Choroid plexus epithelial cell (primary cell): ENCODE results near the gene DLD.
"Not testable (repeated sequence)": the region's sequence is repeated elsewhere in the genome, so short reads cannot be mapped to it uniquely, and the experiment has no call there.

Source experiments
- DNase-seq: peaks from one replicate; pipeline ENCODE4 v3.0.0-alpha.2; 2010; ENCODE audit warnings: low read depth
- H3K4me3 ChIP-seq: 2 replicates; pipeline ENCODE4 v1.5.1; 2011; ENCODE audit warnings: low read depth, mild to moderate bottlenecking, control low read depth, low read length, moderate library complexity
- TF ChIP-seq, protein P1 (sequence below): conservative IDR thresholded peaks from 2 replicates; pipeline ENCODE4 v1.5.1; 2011; ENCODE audit warnings: low read depth, mild to moderate bottlenecking, control low read depth, inconsistent platforms, low read length, moderate library complexity

The DLD gene

GRCh38 chr7:107914831-107915230, 23.8 kb downstream of the DLD start:
- DNase-seq, result no peak
- TF ChIP-seq, protein P1, sequence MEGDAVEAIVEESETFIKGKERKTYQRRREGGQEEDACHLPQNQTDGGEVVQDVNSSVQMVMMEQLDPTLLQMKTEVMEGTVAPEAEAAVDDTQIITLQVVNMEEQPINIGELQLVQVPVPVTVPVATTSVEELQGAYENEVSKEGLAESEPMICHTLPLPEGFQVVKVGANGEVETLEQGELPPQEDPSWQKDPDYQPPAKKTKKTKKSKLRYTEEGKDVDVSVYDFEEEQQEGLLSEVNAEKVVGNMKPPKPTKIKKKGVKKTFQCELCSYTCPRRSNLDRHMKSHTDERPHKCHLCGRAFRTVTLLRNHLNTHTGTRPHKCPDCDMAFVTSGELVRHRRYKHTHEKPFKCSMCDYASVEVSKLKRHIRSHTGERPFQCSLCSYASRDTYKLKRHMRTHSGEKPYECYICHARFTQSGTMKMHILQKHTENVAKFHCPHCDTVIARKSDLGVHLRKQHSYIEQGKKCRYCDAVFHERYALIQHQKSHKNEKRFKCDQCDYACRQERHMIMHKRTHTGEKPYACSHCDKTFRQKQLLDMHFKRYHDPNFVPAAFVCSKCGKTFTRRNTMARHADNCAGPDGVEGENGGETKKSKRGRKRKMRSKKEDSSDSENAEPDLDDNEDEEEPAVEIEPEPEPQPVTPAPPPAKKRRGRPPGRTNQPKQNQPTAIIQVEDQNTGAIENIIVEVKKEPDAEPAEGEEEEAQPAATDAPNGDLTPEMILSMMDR, result no peak
- no peak overlapping the region for H3K4me3 ChIP-seq

- TF ChIP-seq, protein P1, result no peak
- H3K4me3 ChIP-seq, result no peak overlapping the region
- DNase-seq, result no peak
Observed at GRCh38 chr7:107915541-107915940, 24.6 kb downstream of the DLD start.

GRCh38 chr7:107917763-107918651, 27.0 kb downstream of the DLD start:
- no peak overlapping the region for H3K4me3 ChIP-seq
- DNase-seq, result no peak
- TF ChIP-seq, protein P1, result no peak

DNA sequence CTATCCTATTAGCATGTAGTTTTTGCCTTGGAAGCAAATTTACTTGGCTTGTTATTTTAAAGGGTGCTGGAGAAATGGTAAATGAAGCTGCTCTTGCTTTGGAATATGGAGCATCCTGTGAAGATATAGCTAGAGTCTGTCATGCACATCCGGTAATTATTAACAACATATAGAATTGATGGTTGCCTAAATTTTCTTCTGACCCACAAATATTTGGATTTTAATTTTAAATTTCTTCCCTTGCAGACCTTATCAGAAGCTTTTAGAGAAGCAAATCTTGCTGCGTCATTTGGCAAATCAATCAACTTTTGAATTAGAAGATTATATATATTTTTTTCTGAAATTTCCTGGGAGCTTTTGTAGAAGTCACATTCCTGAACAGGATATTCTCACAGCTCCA, 28.0 kb downstream of the DLD start:
- H3K4me3 ChIP-seq, result no peak overlapping the region
- TF ChIP-seq, protein P1, result no peak
- DNase-seq, result no peak

- peak; percentile 65 for DNase-seq
- no peak overlapping the region for H3K4me3 ChIP-seq
- TF ChIP-seq, protein P1, result no peak
Observed at GRCh38 chr7:107920048-107920772, 29.2 kb downstream of the DLD start.

DNA sequence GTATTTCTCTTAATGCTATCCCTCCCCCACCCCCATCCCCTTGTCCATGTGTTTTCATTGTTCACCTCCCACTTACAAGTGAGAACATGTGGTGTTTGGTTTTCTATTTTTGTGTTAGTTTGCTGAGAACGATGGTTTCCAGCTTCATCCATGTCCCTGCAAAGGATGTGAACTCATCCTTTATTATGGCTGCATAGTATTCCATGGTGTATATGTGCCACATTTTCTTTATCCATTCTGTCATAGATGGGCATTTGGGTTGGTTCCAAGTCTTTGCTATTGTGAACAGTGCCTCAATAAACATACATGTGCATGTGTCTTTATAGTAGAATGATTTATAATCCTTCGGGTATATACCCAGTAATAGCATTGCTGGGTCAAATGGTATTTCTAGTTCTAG, 30.8 kb downstream of the DLD start:
- DNase-seq, result not testable (repeated sequence)

GRCh38 chr7:107922886-107923285, 31.9 kb downstream of the DLD start:
- DNase-seq, result peak; percentile 49
- H3K4me3 ChIP-seq, result no peak overlapping the region
- TF ChIP-seq, protein P1, result no peak

More for the DNA sequence above, 30.8 kb downstream of the DLD start:
- not testable (repeated sequence) for H3K4me3 ChIP-seq
